ENCODE measurements around the gene DAPK1.

GRCh38 chr9:87661241-87661640 lies 163.6 kb downstream of the DAPK1 start:
- TF ChIP-seq POLR2A (IDR thresholded peaks at IDR 0.05) = no peak
- TF ChIP-seq, protein P1, sequence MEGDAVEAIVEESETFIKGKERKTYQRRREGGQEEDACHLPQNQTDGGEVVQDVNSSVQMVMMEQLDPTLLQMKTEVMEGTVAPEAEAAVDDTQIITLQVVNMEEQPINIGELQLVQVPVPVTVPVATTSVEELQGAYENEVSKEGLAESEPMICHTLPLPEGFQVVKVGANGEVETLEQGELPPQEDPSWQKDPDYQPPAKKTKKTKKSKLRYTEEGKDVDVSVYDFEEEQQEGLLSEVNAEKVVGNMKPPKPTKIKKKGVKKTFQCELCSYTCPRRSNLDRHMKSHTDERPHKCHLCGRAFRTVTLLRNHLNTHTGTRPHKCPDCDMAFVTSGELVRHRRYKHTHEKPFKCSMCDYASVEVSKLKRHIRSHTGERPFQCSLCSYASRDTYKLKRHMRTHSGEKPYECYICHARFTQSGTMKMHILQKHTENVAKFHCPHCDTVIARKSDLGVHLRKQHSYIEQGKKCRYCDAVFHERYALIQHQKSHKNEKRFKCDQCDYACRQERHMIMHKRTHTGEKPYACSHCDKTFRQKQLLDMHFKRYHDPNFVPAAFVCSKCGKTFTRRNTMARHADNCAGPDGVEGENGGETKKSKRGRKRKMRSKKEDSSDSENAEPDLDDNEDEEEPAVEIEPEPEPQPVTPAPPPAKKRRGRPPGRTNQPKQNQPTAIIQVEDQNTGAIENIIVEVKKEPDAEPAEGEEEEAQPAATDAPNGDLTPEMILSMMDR (IDR thresholded peaks at IDR 0.05) = no peak

Measured in adrenal gland (tissue), 5 donors.